Left ventricle myocardium superior (tissue), 1 donor: ENCODE measurements around the gene CD8B. TPM values are rescaled to one million over a fixed set of nuclear protein-coding genes. Genes with fewer than 3 reads are reported as not detected.
A peak's percentile ranks its signal among the peaks of the same experiment; 100 is the strongest.
"Not testable (repeated sequence)": the region's sequence is repeated elsewhere in the genome, so short reads cannot be mapped to it uniquely, and the experiment has no call there.

ENCODE experiments used
- ATAC-seq: fragments of 200-7000 bp; cut with Tn5 transposase; one replicate; pipeline ENCODE4 v1.9.1; 2020; ENCODE audit warnings: mild to moderate bottlenecking, moderate library complexity
- DNase-seq: peaks from one replicate; pipeline ENCODE4 v3.0.0-alpha.2; 2020
- intact Hi-C: fragments of 100-400 bp; cut with micrococcal nuclease; formaldehyde crosslinking; loops from one replicate; pipeline ENCODE4 v1.11.0; 2022
- total RNA-seq: library from RNA; stranded (reverse); fragmentation: NEBNext Ultra II Directional; extraction: Animal tissue kit (Norgen Biotek cat#: 25700); gene quantifications from one replicate; pipeline ENCODE4 v1.2.1, GENCODE V29; 2021
- donor health status: DM: no; HTN: yes; CAD: no; lungs with severe emphysema.

Gene CD8B
- total RNA-seq, 1 donor from 2014 or later = 1.2 TPM

- DNase-seq, intact Hi-C loops, ATAC-seq: not testable (repeated sequence)
Observed at GRCh38 chr2:86839455-86839854, 22.2 kb downstream of the CD8B start.

GRCh38 chr2:86837714-86838113 is 24.0 kb downstream of the CD8B start:
- ATAC-seq, intact Hi-C loops, DNase-seq: not testable (repeated sequence)

GRCh38 chr2:86836915-86837695 is 24.6 kb downstream of the CD8B start:
- intact Hi-C loops = not testable (repeated sequence)
- peak; percentile 56 for DNase-seq
- ATAC-seq = peak; percentile 97

GRCh38 chr2:86835548-86835889 is 26.2 kb downstream of the CD8B start:
- DNase-seq, intact Hi-C loops, ATAC-seq: not testable (repeated sequence)

- DNase-seq (no peak), ATAC-seq (no peak)
- intact Hi-C loops = no loop called here
Observed at GRCh38 chr2:86833315-86833714, 28.4 kb downstream of the CD8B start.

- DNase-seq (no peak), ATAC-seq (no peak)
- intact Hi-C loops = no loop called here
Observed at GRCh38 chr2:86832334-86833096, 29.2 kb downstream of the CD8B start.

GRCh38 chr2:86831537-86831936 is 30.1 kb downstream of the CD8B start:
- intact Hi-C loops = no loop called here
- ATAC-seq = no peak
- no peak for DNase-seq

GRCh38 chr2:86826951-86827350 is 34.7 kb downstream of the CD8B start:
- intact Hi-C loops = no loop called here
- ATAC-seq = no peak
- no peak for DNase-seq

- intact Hi-C loops = no loop called here
- no peak for ATAC-seq
Observed at GRCh38 chr2:86825693-86826381, 35.8 kb downstream of the CD8B start.

GRCh38 chr2:86825036-86825692 is 36.5 kb downstream of the CD8B start:
- no peak for DNase-seq
- intact Hi-C loops = no loop called here

More at GRCh38 chr2:86825693-86826381, 35.8 kb downstream of the CD8B start:
- no peak for DNase-seq

GRCh38 chr2:86822668-86823345 is 38.9 kb downstream of the CD8B start:
- DNase-seq = no peak
- ATAC-seq = no peak
- intact Hi-C loops = no loop called here

More at GRCh38 chr2:86825036-86825692, 36.5 kb downstream of the CD8B start:
- no peak for ATAC-seq

- no peak for DNase-seq
- intact Hi-C loops = no loop called here
- no peak for ATAC-seq
Observed at GRCh38 chr2:86821842-86822241, 39.8 kb downstream of the CD8B start.

- DNase-seq (no peak), ATAC-seq (no peak)
- intact Hi-C loops = no loop called here
Observed at GRCh38 chr2:86821306-86821705, 40.4 kb downstream of the CD8B start.

- intact Hi-C loops = no loop called here
- ATAC-seq (no peak), DNase-seq (no peak)
Observed at GRCh38 chr2:86818957-86819356, 42.7 kb downstream of the CD8B start.

GRCh38 chr2:86818114-86818801 is 43.4 kb downstream of the CD8B start:
- ATAC-seq (no peak), DNase-seq (no peak)
- intact Hi-C loops = no loop called here

GRCh38 chr2:86815611-86816010 is 46.1 kb downstream of the CD8B start:
- ATAC-seq (no peak), DNase-seq (no peak)
- intact Hi-C loops = no loop called here

GRCh38 chr2:86809481-86810121 is 52.1 kb downstream of the CD8B start:
- DNase-seq (no peak), ATAC-seq (no peak)
- intact Hi-C loops = no loop called here
